ENCODE measurements around the gene LUZP2. TPM values are rescaled to one million over a fixed set of nuclear protein-coding genes. Genes with fewer than 3 reads are reported as not detected.

The LUZP2 gene
- total RNA-seq, 2 donors from 2014 or later = not detected

GRCh38 chr11:24833573-24833972 is 336.7 kb downstream of the LUZP2 start:
- no peaks in the 10 kb centered on the region for H3K36me3 Mint-ChIP-seq (ENCODE audit: insufficient read depth in 2 of 2)
- H3K27ac Mint-ChIP-seq = no peak overlapping the region
- H3K9me3 Mint-ChIP-seq = peaks cover 2 to 7% of the 10 kb centered on the region in 2 donors
- no peaks in the 10 kb centered on the region for H3K4me1 Mint-ChIP-seq (ENCODE audit: low read depth)
- no peak for DNase-seq
- no peak for ATAC-seq (replicated peaks in 1 of 2)
- no peaks in the 10 kb centered on the region for H3K27me3 Mint-ChIP-seq (ENCODE audit: low read depth)
- H3K4me3 Mint-ChIP-seq = no peak overlapping the region

GRCh38 chr11:24837112-24837511 is 340.3 kb downstream of the LUZP2 start:
- no peak for ATAC-seq (replicated peaks in 1 of 2)
- no peak for DNase-seq
- Mint-ChIP-seq H3K36me3 (ENCODE audit: insufficient read depth in 2 of 2) (no peaks in the 10 kb centered on the region), H3K27me3 (ENCODE audit: low read depth) (no peaks in the 10 kb centered on the region), H3K4me1 (ENCODE audit: low read depth) (no peaks in the 10 kb centered on the region), H3K27ac (no peak overlapping the region), H3K9me3 (peaks cover 2 to 6% of the 10 kb centered on the region in 2 donors), H3K4me3 (no peak overlapping the region)

GRCh38 chr11:24842308-24842707 is 345.5 kb downstream of the LUZP2 start:
- H3K9me3 Mint-ChIP-seq = peaks cover 6 to 7% of the 10 kb centered on the region in 2 donors
- no peak for DNase-seq
- no peaks in the 10 kb centered on the region for H3K4me1 Mint-ChIP-seq (ENCODE audit: low read depth)
- no peak overlapping the region for H3K4me3 Mint-ChIP-seq
- H3K27ac Mint-ChIP-seq = no peak overlapping the region
- ATAC-seq (replicated peaks in 1 of 2) = no peak
- H3K27me3 Mint-ChIP-seq (ENCODE audit: low read depth) = no peaks in the 10 kb centered on the region
- peaks cover 0 to 2% of the 10 kb centered on the region in 2 donors for H3K36me3 Mint-ChIP-seq (ENCODE audit: insufficient read depth in 2 of 2)

- Mint-ChIP-seq H3K4me3 (no peak overlapping the region), H3K4me1 (ENCODE audit: low read depth) (no peaks in the 10 kb centered on the region), H3K27ac (no peak overlapping the region), H3K36me3 (ENCODE audit: insufficient read depth in 2 of 2) (peaks cover 0 to 2% of the 10 kb centered on the region in 2 donors), H3K9me3 (peaks cover 11 to 15% of the 10 kb centered on the region in 2 donors), H3K27me3 (ENCODE audit: low read depth) (no peaks in the 10 kb centered on the region)
- no peak for DNase-seq
- ATAC-seq (replicated peaks in 1 of 2) = no peak
These were observed 347.6 kb downstream of the LUZP2 start for GRCh38 chr11:24844406-24844805.

- H3K9me3 Mint-ChIP-seq = peaks cover 14 to 25% of the 10 kb centered on the region in 2 donors
- H3K27me3 Mint-ChIP-seq (ENCODE audit: low read depth) = no peaks in the 10 kb centered on the region
- ATAC-seq (replicated peaks in 1 of 2) = no peak
- H3K27ac Mint-ChIP-seq = no peak overlapping the region
- no peak for DNase-seq
- no peaks in the 10 kb centered on the region for H3K4me1 Mint-ChIP-seq (ENCODE audit: low read depth)
- H3K4me3 Mint-ChIP-seq = no peak overlapping the region
- peaks cover 0 to 2% of the 10 kb centered on the region in 2 donors for H3K36me3 Mint-ChIP-seq (ENCODE audit: insufficient read depth in 2 of 2)
These were observed 352.0 kb downstream of the LUZP2 start for GRCh38 chr11:24848857-24849256.

- Mint-ChIP-seq H3K27ac (no peak overlapping the region), H3K36me3 (ENCODE audit: insufficient read depth in 2 of 2) (peaks cover 1 to 2% of the 10 kb centered on the region in 2 donors), H3K27me3 (ENCODE audit: low read depth) (no peaks in the 10 kb centered on the region), H3K4me1 (ENCODE audit: low read depth) (no peaks in the 10 kb centered on the region), H3K4me3 (no peak overlapping the region), H3K9me3 (peaks cover 3 to 19% of the 10 kb centered on the region in 2 donors)
- ATAC-seq (replicated peaks in 1 of 2) (no peak), DNase-seq (no peak)
These were observed 359.1 kb downstream of the LUZP2 start for GRCh38 chr11:24855951-24856350.

GRCh38 chr11:24859801-24860300 is 363.0 kb downstream of the LUZP2 start:
- H3K4me3 Mint-ChIP-seq = no peak overlapping the region
- H3K36me3 Mint-ChIP-seq (ENCODE audit: insufficient read depth in 2 of 2) = peaks cover 1 to 2% of the 10 kb centered on the region in 2 donors
- H3K27me3 Mint-ChIP-seq (ENCODE audit: low read depth) = no peaks in the 10 kb centered on the region
- DNase-seq (no peak), ATAC-seq (replicated peaks in 1 of 2) (no peak)
- H3K27ac Mint-ChIP-seq = no peak overlapping the region
- H3K4me1 Mint-ChIP-seq (ENCODE audit: low read depth) = no peaks in the 10 kb centered on the region
- H3K9me3 Mint-ChIP-seq = peaks cover 1 to 11% of the 10 kb centered on the region in 2 donors

GRCh38 chr11:24861440-24861839 is 364.6 kb downstream of the LUZP2 start:
- H3K27ac Mint-ChIP-seq = no peak overlapping the region
- no peak for DNase-seq
- H3K9me3 Mint-ChIP-seq = peaks cover 3 to 9% of the 10 kb centered on the region in 2 donors
- no peaks in the 10 kb centered on the region for H3K36me3 Mint-ChIP-seq (ENCODE audit: insufficient read depth in 2 of 2)
- no peak for ATAC-seq (replicated peaks in 1 of 2)
- no peak overlapping the region for H3K4me3 Mint-ChIP-seq
- no peaks in the 10 kb centered on the region for H3K4me1 Mint-ChIP-seq (ENCODE audit: low read depth)
- no peaks in the 10 kb centered on the region for H3K27me3 Mint-ChIP-seq (ENCODE audit: low read depth)

GRCh38 chr11:24866743-24867142 is 369.9 kb downstream of the LUZP2 start:
- DNase-seq (no peak), ATAC-seq (replicated peaks in 1 of 2) (no peak)
- Mint-ChIP-seq H3K27me3 (ENCODE audit: low read depth) (no peaks in the 10 kb centered on the region), H3K9me3 (peaks cover 12 to 16% of the 10 kb centered on the region in 2 donors), H3K27ac (no peak overlapping the region), H3K4me3 (no peak overlapping the region), H3K36me3 (ENCODE audit: insufficient read depth in 2 of 2) (no peaks in the 10 kb centered on the region), H3K4me1 (ENCODE audit: low read depth) (no peaks in the 10 kb centered on the region)

- no peak overlapping the region for H3K4me3 Mint-ChIP-seq
- H3K27ac Mint-ChIP-seq = no peak overlapping the region
- no peaks in the 10 kb centered on the region for H3K36me3 Mint-ChIP-seq (ENCODE audit: insufficient read depth in 2 of 2)
- ATAC-seq (replicated peaks in 1 of 2) (no peak), DNase-seq (no peak)
- H3K9me3 Mint-ChIP-seq = peaks cover 13 to 14% of the 10 kb centered on the region in 2 donors
- H3K27me3 Mint-ChIP-seq (ENCODE audit: low read depth) = no peaks in the 10 kb centered on the region
- no peaks in the 10 kb centered on the region for H3K4me1 Mint-ChIP-seq (ENCODE audit: low read depth)
These were observed 373.2 kb downstream of the LUZP2 start for GRCh38 chr11:24870048-24870447.

- no peak overlapping the region for H3K27ac Mint-ChIP-seq
- no peaks in the 10 kb centered on the region for H3K36me3 Mint-ChIP-seq (ENCODE audit: insufficient read depth in 2 of 2)
- H3K27me3 Mint-ChIP-seq (ENCODE audit: low read depth) = no peaks in the 10 kb centered on the region
- H3K4me1 Mint-ChIP-seq (ENCODE audit: low read depth) = no peaks in the 10 kb centered on the region
- peaks cover 11 to 12% of the 10 kb centered on the region in 2 donors for H3K9me3 Mint-ChIP-seq
- no peak overlapping the region for H3K4me3 Mint-ChIP-seq
- ATAC-seq (replicated peaks in 1 of 2) (no peak), DNase-seq (no peak)
These were observed 375.3 kb downstream of the LUZP2 start for GRCh38 chr11:24872186-24872585.

GRCh38 chr11:24872651-24873311 is 375.9 kb downstream of the LUZP2 start:
- Mint-ChIP-seq H3K4me3 (no peak overlapping the region), H3K9me3 (peaks cover 11 to 14% of the 10 kb centered on the region in 2 donors), H3K27me3 (ENCODE audit: low read depth) (no peaks in the 10 kb centered on the region), H3K36me3 (ENCODE audit: insufficient read depth in 2 of 2) (no peaks in the 10 kb centered on the region), H3K27ac (no peak overlapping the region), H3K4me1 (ENCODE audit: low read depth) (no peaks in the 10 kb centered on the region)
- no peak for ATAC-seq (replicated peaks in 1 of 2)
- no peak for DNase-seq

GRCh38 chr11:24880962-24881361 is 384.1 kb downstream of the LUZP2 start:
- H3K36me3 Mint-ChIP-seq (ENCODE audit: insufficient read depth in 2 of 2) = peaks cover 0 to 2% of the 10 kb centered on the region in 2 donors
- H3K9me3 Mint-ChIP-seq = peaks cover 9 to 12% of the 10 kb centered on the region in 2 donors
- no peak for DNase-seq
- no peak overlapping the region for H3K27ac Mint-ChIP-seq
- H3K4me3 Mint-ChIP-seq = no peak overlapping the region
- H3K27me3 Mint-ChIP-seq (ENCODE audit: low read depth) = no peaks in the 10 kb centered on the region
- no peaks in the 10 kb centered on the region for H3K4me1 Mint-ChIP-seq (ENCODE audit: low read depth)
- no peak for ATAC-seq (replicated peaks in 1 of 2)
